Activated T-helper 1 cell treated with anti-CD3 and anti-CD28 coated beads, Interleukin-12 subunit alpha, Interleukin-12 subunit beta, Interleukin-2, Interleukin-4 antibody, amounts not matched to agents 30 ng/mL and 10 ng/mL and 1 ng/mL, durations not matched to agents 14 hours and 24 hours and 36 hours (primary cell): Measurements from ENCODE around the gene HERC2. TPM values are rescaled to one million over a fixed set of nuclear protein-coding genes. Genes with fewer than 3 reads are reported as not detected.

Source experiments
- DNase-seq: peaks from one replicate; pipeline ENCODE4 v3.0.0; 2021; ENCODE audit warnings: low spot score
- H3K27ac Mint-ChIP-seq: one replicate; pipeline ENCODE4 v1.8.0; 2021; ENCODE audit warnings: mild to moderate bottlenecking, mixed read lengths
- H3K27me3 Mint-ChIP-seq: one replicate; pipeline ENCODE4 v1.8.0; 2022; ENCODE audit warnings: mild to moderate bottlenecking, moderate library complexity, mixed read lengths; ENCODE audit not compliant: insufficient read depth
- H3K36me3 Mint-ChIP-seq: one replicate; pipeline ENCODE4 v1.8.0; 2021; ENCODE audit warnings: low read depth, mixed read lengths
- H3K4me1 Mint-ChIP-seq: one replicate; pipeline ENCODE4 v1.8.0; 2021; ENCODE audit warnings: low read depth, mixed read lengths
- H3K4me3 Mint-ChIP-seq: one replicate; pipeline ENCODE4 v1.8.0; 2021; ENCODE audit warnings: mild to moderate bottlenecking, moderate library complexity, mixed read lengths
- H3K9me3 Mint-ChIP-seq: one replicate; pipeline ENCODE4 v1.8.0; 2021; ENCODE audit warnings: mixed read lengths
- intact Hi-C: fragments of 100-400 bp; cut with micrococcal nuclease; formaldehyde crosslinking; loops from one replicate; pipeline ENCODE4 v1.15.1; 2024
- total RNA-seq: library from RNA; stranded (reverse); gene quantifications from 2 replicates; pipeline ENCODE4 v1.2.3, GENCODE V29; 2022

Gene HERC2
- total RNA-seq, 1 donor from 2014 or later: 41.3 TPM

DNA sequence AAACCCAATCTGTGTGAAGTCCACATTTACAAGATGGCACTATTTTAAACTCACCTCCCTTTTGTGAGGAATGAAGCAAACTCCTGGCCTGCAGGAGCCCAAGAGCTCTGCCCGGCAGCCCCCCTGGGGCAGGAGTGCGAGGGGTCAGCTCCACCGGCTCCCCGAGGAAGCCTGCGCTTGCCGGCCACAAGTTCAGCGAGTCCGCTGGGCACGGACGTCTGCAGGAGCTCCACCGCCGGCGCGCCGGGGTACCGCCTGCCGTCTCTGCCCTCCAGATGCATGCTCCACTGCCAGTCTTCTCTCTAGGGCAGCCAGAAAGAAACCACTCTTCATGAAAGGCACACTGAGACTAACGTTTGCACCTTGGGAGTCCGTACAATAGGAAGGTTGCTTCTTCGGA is 240.4 kb downstream of the HERC2 start:
- intact Hi-C loops: no loop called here
- DNase-seq: no peak
- H3K9me3 Mint-ChIP-seq: no peaks in the 10 kb centered on the region
- H3K27ac Mint-ChIP-seq: no peak overlapping the region
- no peak overlapping the region for H3K4me3 Mint-ChIP-seq
- peaks cover 7% of the 10 kb centered on the region for H3K4me1 Mint-ChIP-seq
- H3K36me3 Mint-ChIP-seq: no peaks in the 10 kb centered on the region
- peaks cover 10% of the 10 kb centered on the region for H3K27me3 Mint-ChIP-seq

DNA sequence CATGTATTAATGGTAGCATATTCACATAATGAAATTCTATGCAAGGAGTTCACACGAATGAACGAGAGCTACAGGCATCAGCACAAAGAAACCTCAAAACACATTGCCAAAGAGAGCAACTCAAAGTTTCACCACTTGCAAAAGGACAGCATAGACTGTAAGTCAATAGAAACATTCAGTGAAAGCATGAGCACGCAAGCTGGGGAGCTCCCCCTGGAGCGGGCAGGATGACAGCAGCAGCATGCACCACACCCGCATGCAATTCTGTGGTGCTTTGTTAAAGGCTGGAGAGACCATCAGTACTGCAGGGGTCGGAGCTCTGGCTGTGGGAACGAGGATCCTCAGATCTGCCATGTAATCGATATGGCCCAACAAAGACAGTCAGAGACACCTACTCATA is 241.6 kb downstream of the HERC2 start:
- H3K4me1 Mint-ChIP-seq: no peaks in the 10 kb centered on the region
- no peaks in the 10 kb centered on the region for H3K9me3 Mint-ChIP-seq
- no peak overlapping the region for H3K4me3 Mint-ChIP-seq
- no peak for DNase-seq
- no peak overlapping the region for H3K27ac Mint-ChIP-seq
- peaks cover 10% of the 10 kb centered on the region for H3K27me3 Mint-ChIP-seq
- H3K36me3 Mint-ChIP-seq: no peaks in the 10 kb centered on the region
- intact Hi-C loops: no loop called here

GRCh38 chr15:28079313-28079969 is 242.5 kb downstream of the HERC2 start:
- H3K27me3 Mint-ChIP-seq: peaks cover 10% of the 10 kb centered on the region
- H3K36me3 Mint-ChIP-seq: no peaks in the 10 kb centered on the region
- no peaks in the 10 kb centered on the region for H3K4me1 Mint-ChIP-seq
- H3K27ac Mint-ChIP-seq: no peak overlapping the region
- H3K9me3 Mint-ChIP-seq: no peaks in the 10 kb centered on the region
- no peak overlapping the region for H3K4me3 Mint-ChIP-seq
- intact Hi-C loops: no loop called here
- no peak for DNase-seq

DNA sequence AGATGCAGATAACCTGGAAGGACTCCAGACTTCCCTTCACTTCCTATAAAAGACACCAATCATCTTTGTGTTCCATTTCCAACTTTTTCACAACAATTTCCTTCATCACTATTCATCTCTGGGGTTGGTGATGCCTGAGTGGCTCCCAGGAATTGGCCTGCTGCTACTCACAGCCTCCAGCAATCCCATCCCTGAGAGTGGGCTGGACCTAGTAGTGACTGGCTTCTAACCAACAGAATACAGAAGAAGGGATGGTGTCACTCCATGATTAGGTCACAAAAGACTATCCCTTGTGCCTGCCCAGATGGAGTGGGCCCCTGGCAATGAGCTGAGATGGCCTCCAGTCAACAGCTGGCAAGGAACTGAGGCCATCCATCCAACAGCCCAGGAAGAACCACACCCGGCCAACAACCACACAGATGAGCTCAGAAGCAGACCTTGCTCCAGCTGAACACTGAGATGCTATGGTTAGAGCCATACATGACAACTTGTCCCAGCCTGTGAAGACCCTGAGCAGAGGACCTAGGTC is 243.7 kb downstream of the HERC2 start:
- no peak for DNase-seq
- Mint-ChIP-seq H3K27ac (no peak overlapping the region), H3K9me3 (no peaks in the 10 kb centered on the region), H3K27me3 (peaks cover 10% of the 10 kb centered on the region), H3K4me1 (no peaks in the 10 kb centered on the region), H3K4me3 (no peak overlapping the region), H3K36me3 (no peaks in the 10 kb centered on the region)
- intact Hi-C loops: no loop called here

DNA sequence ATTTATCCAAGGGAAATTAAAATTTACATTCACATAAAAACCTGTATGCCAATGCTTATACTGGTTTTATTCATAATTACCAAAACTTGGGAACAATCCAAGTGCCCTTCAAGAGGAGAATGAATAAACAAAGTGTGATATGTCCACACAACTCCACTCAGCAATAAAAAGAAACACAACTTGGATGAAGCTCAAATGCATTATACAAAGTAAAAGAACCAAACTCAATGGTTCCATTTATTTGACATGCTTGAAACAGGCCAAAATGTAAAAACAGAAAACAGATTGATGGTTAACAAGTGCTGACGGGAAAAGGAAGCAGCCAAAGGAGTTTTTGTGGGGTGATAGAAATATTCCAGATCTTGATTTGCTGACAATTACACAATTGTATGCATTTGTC is 246.4 kb downstream of the HERC2 start:
- intact Hi-C loops: no loop called here

DNA sequence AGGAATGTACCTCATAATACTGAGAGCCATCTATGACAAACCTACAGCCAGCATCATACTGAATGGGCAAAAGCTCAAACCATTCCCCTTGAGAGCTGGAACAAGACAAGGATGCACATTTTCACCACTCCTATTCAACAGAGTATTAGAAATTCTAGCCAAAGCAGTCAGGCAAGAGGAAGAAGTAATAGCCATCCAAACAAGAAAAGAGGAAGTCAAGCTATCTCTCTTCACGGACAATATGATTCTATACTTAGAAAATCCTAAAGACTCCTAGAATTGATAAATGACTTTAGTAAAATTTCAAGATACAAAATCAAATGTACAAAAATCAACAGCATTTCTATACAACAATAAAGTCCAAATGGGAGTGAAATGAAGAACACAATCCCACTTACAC is 253.0 kb downstream of the HERC2 start:
- H3K4me1 Mint-ChIP-seq: no peaks in the 10 kb centered on the region
- no peaks in the 10 kb centered on the region for H3K9me3 Mint-ChIP-seq
- H3K4me3 Mint-ChIP-seq: no peak overlapping the region
- DNase-seq: no peak
- H3K27ac Mint-ChIP-seq: no peak overlapping the region
- intact Hi-C loops: no loop called here
- H3K27me3 Mint-ChIP-seq: peaks cover 2% of the 10 kb centered on the region
- H3K36me3 Mint-ChIP-seq: no peaks in the 10 kb centered on the region

More for the DNA sequence above, 246.4 kb downstream of the HERC2 start:
- no peak for DNase-seq
- Mint-ChIP-seq H3K4me1 (no peaks in the 10 kb centered on the region), H3K27ac (no peak overlapping the region), H3K27me3 (peaks cover 5% of the 10 kb centered on the region), H3K4me3 (no peak overlapping the region), H3K36me3 (no peaks in the 10 kb centered on the region), H3K9me3 (no peaks in the 10 kb centered on the region)

DNA sequence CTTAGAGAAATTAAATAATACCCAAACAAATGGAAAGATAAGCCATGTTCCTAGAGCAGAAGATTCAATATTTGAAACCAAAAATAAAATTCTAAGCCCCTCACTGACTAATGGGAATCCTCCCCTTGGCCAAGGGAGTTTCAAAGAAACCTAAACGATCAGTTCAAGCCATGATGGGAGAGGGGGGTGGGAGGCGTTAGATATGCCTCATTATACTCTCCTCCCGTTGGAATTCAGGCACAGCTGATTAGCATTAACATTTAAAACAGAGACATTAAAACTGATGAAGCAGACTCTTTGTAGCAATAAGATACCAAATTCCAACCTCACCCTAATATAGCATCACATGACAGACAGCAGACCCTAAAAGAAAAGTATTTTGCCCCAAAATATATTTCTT is 255.7 kb downstream of the HERC2 start:
- Mint-ChIP-seq H3K36me3 (no peaks in the 10 kb centered on the region), H3K9me3 (no peaks in the 10 kb centered on the region)

More for the DNA sequence above, 255.7 kb downstream of the HERC2 start:
- no peak overlapping the region for H3K27ac Mint-ChIP-seq
- DNase-seq: no peak
- no peaks in the 10 kb centered on the region for H3K4me1 Mint-ChIP-seq
- no peak overlapping the region for H3K4me3 Mint-ChIP-seq
- intact Hi-C loops: no loop called here
- H3K27me3 Mint-ChIP-seq: peaks cover 2% of the 10 kb centered on the region

Other genes with a start within 250 kb of the HERC2 start
- not detected in 2 replicates for gene OCA2, start 222.9 kb downstream of the HERC2 start, total RNA-seq
- gene GOLGA6L24, start 35.9 kb upstream of the HERC2 start, total RNA-seq: not detected in 2 replicates
- not detected in 2 replicates for gene GOLGA8F, start 56.5 kb upstream of the HERC2 start, total RNA-seq
- not detected in 2 replicates for gene GOLGA8G, start 210.8 kb upstream of the HERC2 start, total RNA-seq
- gene GOLGA6L25, start 231.4 kb upstream of the HERC2 start, total RNA-seq: not detected in 2 replicates